ENCODE results near the gene TTC23.

GRCh38 chr15:99122831-99123712 is 126.3 kb downstream of the TTC23 start:
- TF ChIP-seq CTCF (conservative IDR thresholded peaks at IDR 0.05; ENCODE audit: low read depth, low read length), result no peak
- no peak for TF ChIP-seq EZH2 (IDR thresholded peaks at IDR 0.05; ENCODE audit: borderline replicate concordance, low read depth, low read length, poor library complexity, severe bottlenecking)
